Upper lobe of left lung (tissue), 6 donors: ENCODE data around the gene SPATA13. TPM values are rescaled to one million over a fixed set of nuclear protein-coding genes. Genes with fewer than 3 reads are reported as not detected.

Source experiments
- ATAC-seq, 2 donors: fragments of 200-7000 bp; cut with Tn5 transposase; one replicate each; pipeline ENCODE4 v1.9.1; 2022; ENCODE audit warnings: mild to moderate bottlenecking in 2 of 2, moderate library complexity in 2 of 2; ENCODE audit not compliant: low FRiP score in 2 of 2
- DNase-seq, 2 donors: peaks; one replicate each; pipeline ENCODE4 v3.0.0-alpha.2; 2019 to 2020
- H3K27ac ChIP-seq, 4 donors: fragments of 200-600 bp; sonication (generic); one replicate each; pipeline ENCODE4 v1.5.1; 2016 to 2019
- H3K27me3 ChIP-seq, 4 donors: fragments of 200-600 bp; sonication (generic); one replicate each; pipeline ENCODE4 v1.5.1; 2017 to 2019
- H3K36me3 ChIP-seq, 4 donors: fragments of 200-600 bp; sonication (generic); one replicate each; pipeline ENCODE4 v1.5.1; 2016 to 2019
- H3K4me1 ChIP-seq, 4 donors: fragments of 200-600 bp; sonication (generic); one replicate each; pipeline ENCODE4 v1.5.1; 2018 to 2019
- H3K4me3 ChIP-seq, 4 donors: fragments of 200-600 bp; sonication (generic); one replicate each; pipeline ENCODE4 v1.5.1; 2017 to 2019; ENCODE audit warnings: mild to moderate bottlenecking in 2 of 4, moderate library complexity in 1 of 4
- H3K9me3 ChIP-seq, 4 donors: fragments of 200-600 bp; sonication (generic); one replicate each; pipeline ENCODE4 v1.5.1; 2018 to 2019
- CTCF ChIP-seq, 6 experiments: fragments of 450-650 bp in 4 of 6; fragments of 200-600 bp in 2 of 6; sonication (generic) in 2 of 6; IDR thresholded peaks; one replicate each; pipeline ENCODE4 v1.5.1; 2016 to 2019; ENCODE audit warnings: antibody characterized with exemption in 6 of 6
- EP300 ChIP-seq, 4 donors: sonication (generic); formaldehyde crosslinking; IDR thresholded peaks; one replicate each; pipeline ENCODE4 v1.5.1; 2017; ENCODE audit warnings: antibody characterized with exemption in 4 of 4, control low read depth in 2 of 4
- POLR2A ChIP-seq, 4 donors: fragments of 450-650 bp; IDR thresholded peaks; one replicate each; pipeline ENCODE4 v1.5.1; 2016 to 2017; ENCODE audit warnings: antibody characterized with exemption in 4 of 4, mild to moderate bottlenecking in 2 of 4
- POLR2AphosphoS5 ChIP-seq, 2 donors: sonication (generic); formaldehyde crosslinking; IDR thresholded peaks; one replicate each; pipeline ENCODE4 v1.5.1; 2017; ENCODE audit warnings: antibody characterized with exemption in 2 of 2
- WGBS, 2 donors: methylation state at CpG; one replicate each; pipeline ENCODE4 v1.1.5; 2017 to 2018; 5-methylcytosine and 5-hydroxymethylcytosine counted together
- total RNA-seq, 6 donors: library from RNA; depleted of rRNA in 4 of 6; stranded (reverse); fragments of >200 nt in 4 of 6; gene quantifications; one replicate each; pipeline versions ENCODE4 v1.1.0 to v1.2.1, GENCODE V29; 2016 to 2021
- donor health status: DM: no; HTN: no; CAD: no; lungs with moderate emphysema.
- donor health status: DM: no; HTN: yes; CAD: no; lungs with severe emphysema.

The SPATA13 gene
- total RNA-seq, 6 donors from 2014 or later: 31.2 to 77.5 (median 49.2) TPM

- ATAC-seq (no peak), DNase-seq (no peak)
- no peak overlapping the region for H3K4me3 ChIP-seq
- 67 to 69% methylated on average over 3 of the region's 3 CpGs for WGBS, 2 donors
- H3K36me3 ChIP-seq: no peaks in the 10 kb centered on the region
- no peak for TF ChIP-seq EP300 (IDR thresholded peaks at IDR 0.05)
- no peak for TF ChIP-seq POLR2AphosphoS5 (IDR thresholded peaks at IDR 0.05)
- no peak for TF ChIP-seq CTCF (IDR thresholded peaks at IDR 0.05)
- peaks cover 0 to 6% (median 0%) of the 10 kb centered on the region in 4 donors for H3K4me1 ChIP-seq
- H3K27me3 ChIP-seq: no peaks in the 10 kb centered on the region
- peak overlapping the region in 1 of 4 donors; percentile 35 for H3K27ac ChIP-seq
- H3K9me3 ChIP-seq: no peaks in the 10 kb centered on the region
These were observed 22.2 kb downstream of the SPATA13 start for GRCh38 chr13:24182703-24183081.

- Histone ChIP-seq H3K27ac (no peak overlapping the region), H3K4me1 (peaks cover 0 to 6% (median 0%) of the 10 kb centered on the region in 4 donors), H3K4me3 (no peak overlapping the region), H3K9me3 (no peaks in the 10 kb centered on the region), H3K36me3 (no peaks in the 10 kb centered on the region), H3K27me3 (no peaks in the 10 kb centered on the region)
- WGBS, 2 donors: 87 to 92% methylated on average over 7 to 9 of the region's 9 CpGs
- TF ChIP-seq EP300 (IDR thresholded peaks at IDR 0.05) (no peak), POLR2A (IDR thresholded peaks at IDR 0.05) (no peak), POLR2AphosphoS5 (IDR thresholded peaks at IDR 0.05) (no peak), CTCF (IDR thresholded peaks at IDR 0.05) (no peak)
- DNase-seq: no peak
- ATAC-seq: no peak
These were observed 23.2 kb downstream of the SPATA13 start for GRCh38 chr13:24183741-24184182.

GRCh38 chr13:24184265-24184841 is 23.8 kb downstream of the SPATA13 start:
- Histone ChIP-seq H3K9me3 (no peaks in the 10 kb centered on the region), H3K27me3 (no peaks in the 10 kb centered on the region), H3K36me3 (no peaks in the 10 kb centered on the region), H3K27ac (no peak overlapping the region), H3K4me1 (peaks cover 0 to 2% (median 0%) of the 10 kb centered on the region in 4 donors), H3K4me3 (no peak overlapping the region)
- no peak for TF ChIP-seq EP300 (IDR thresholded peaks at IDR 0.05)
- no peak for DNase-seq
- WGBS, 2 donors: 91 to 93% methylated on average over 4 of the region's 4 CpGs
- ATAC-seq: no peak

GRCh38 chr13:24184882-24185281 is 24.4 kb downstream of the SPATA13 start:
- H3K9me3 ChIP-seq: no peaks in the 10 kb centered on the region
- H3K27ac ChIP-seq: no peak overlapping the region
- ATAC-seq: no peak
- no peak overlapping the region for H3K4me3 ChIP-seq
- TF ChIP-seq POLR2AphosphoS5 (IDR thresholded peaks at IDR 0.05): no peak
- no peak for TF ChIP-seq EP300 (IDR thresholded peaks at IDR 0.05)
- no peak for TF ChIP-seq CTCF (IDR thresholded peaks at IDR 0.05)
- no peak for TF ChIP-seq POLR2A (IDR thresholded peaks at IDR 0.05)
- H3K36me3 ChIP-seq: no peaks in the 10 kb centered on the region
- DNase-seq: no peak
- no peaks in the 10 kb centered on the region for H3K27me3 ChIP-seq
- 87 to 94% methylated on average over 11 of the region's 11 CpGs for WGBS, 2 donors
- no peaks in the 10 kb centered on the region for H3K4me1 ChIP-seq

GRCh38 chr13:24185591-24186232 is 25.2 kb downstream of the SPATA13 start:
- no peak overlapping the region for H3K27ac ChIP-seq
- H3K36me3 ChIP-seq: no peaks in the 10 kb centered on the region
- no peaks in the 10 kb centered on the region for H3K4me1 ChIP-seq
- DNase-seq (no peak), ATAC-seq (no peak)
- no peak overlapping the region for H3K4me3 ChIP-seq
- WGBS, 2 donors: 93 to 94% methylated on average over 7 of the region's 7 CpGs
- no peaks in the 10 kb centered on the region for H3K27me3 ChIP-seq
- no peaks in the 10 kb centered on the region for H3K9me3 ChIP-seq
- TF ChIP-seq POLR2A (IDR thresholded peaks at IDR 0.05): no peak

GRCh38 chr13:24187185-24187584 is 26.7 kb downstream of the SPATA13 start:
- DNase-seq: no peak
- Histone ChIP-seq H3K27ac (peak overlapping the region in 1 of 4 donors; percentile 5), H3K36me3 (no peaks in the 10 kb centered on the region), H3K4me3 (no peak overlapping the region), H3K27me3 (no peaks in the 10 kb centered on the region), H3K4me1 (peaks cover 0 to 5% (median 5%) of the 10 kb centered on the region in 4 donors), H3K9me3 (no peaks in the 10 kb centered on the region)
- ATAC-seq: no peak
- TF ChIP-seq CTCF (IDR thresholded peaks at IDR 0.05) (no peak), POLR2A (IDR thresholded peaks at IDR 0.05) (no peak), EP300 (IDR thresholded peaks at IDR 0.05) (no peak), POLR2AphosphoS5 (IDR thresholded peaks at IDR 0.05) (no peak)
- WGBS, 2 donors: 77 to 90% methylated on average over 7 of the region's 7 CpGs
